Measurements from ENCODE around the gene ITPR3. TPM values are rescaled to one million over a fixed set of nuclear protein-coding genes. Genes with fewer than 3 reads are reported as not detected.

ITPR3 gene
- total and polyA plus RNA-seq, 4 donors, result 36.7 to 89.5 (median 44.4) TPM

DNA sequence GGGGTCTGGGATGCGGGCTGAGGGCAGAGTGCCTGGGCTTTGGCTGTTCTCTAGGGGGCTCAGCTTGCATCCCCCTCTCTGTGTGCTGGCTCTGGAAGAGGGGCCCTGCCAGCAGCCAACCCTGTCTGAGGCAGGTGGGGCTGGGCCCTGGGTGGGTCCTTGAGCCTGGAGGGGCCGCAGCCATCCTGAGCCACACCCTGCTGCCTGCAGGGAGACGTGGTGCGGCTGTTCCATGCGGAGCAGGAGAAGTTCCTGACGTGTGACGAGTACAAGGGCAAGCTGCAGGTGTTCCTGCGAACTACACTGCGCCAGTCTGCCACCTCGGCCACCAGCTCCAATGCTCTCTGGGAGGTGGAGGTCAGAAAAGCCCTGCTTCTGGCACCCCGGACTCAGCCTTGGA, 41.2 kb downstream of the ITPR3 start:
- no peaks in the 10 kb centered on the region for H3K9me3 ChIP-seq (ENCODE audit: control insufficient read depth in 4 of 4, insufficient read depth in 3 of 4, low read length in 3 of 4)
- no peaks in the 10 kb centered on the region for H3K27me3 ChIP-seq (ENCODE audit: control insufficient read depth in 3 of 3, insufficient read depth in 3 of 3, low read length in 2 of 3)
- H3K4me1 ChIP-seq (ENCODE audit: control insufficient read depth in 5 of 5, insufficient read depth in 5 of 5, low read length in 5 of 5), result no peaks in the 10 kb centered on the region
- no peak overlapping the region for H3K4me3 ChIP-seq
- 93 to 96% methylated on average over 11 of the region's 11 CpGs for WGBS, 2 donors
- no peak for DNase-seq
- no peak for ATAC-seq (ENCODE audit: insufficient read depth, low FRiP score)
- peaks cover 0 to 59% (median 11%) of the 10 kb centered on the region in 4 donors for H3K36me3 ChIP-seq (ENCODE audit: control insufficient read depth in 4 of 4, insufficient read depth in 4 of 4, low read length in 4 of 4)
- TF ChIP-seq, protein P1, sequence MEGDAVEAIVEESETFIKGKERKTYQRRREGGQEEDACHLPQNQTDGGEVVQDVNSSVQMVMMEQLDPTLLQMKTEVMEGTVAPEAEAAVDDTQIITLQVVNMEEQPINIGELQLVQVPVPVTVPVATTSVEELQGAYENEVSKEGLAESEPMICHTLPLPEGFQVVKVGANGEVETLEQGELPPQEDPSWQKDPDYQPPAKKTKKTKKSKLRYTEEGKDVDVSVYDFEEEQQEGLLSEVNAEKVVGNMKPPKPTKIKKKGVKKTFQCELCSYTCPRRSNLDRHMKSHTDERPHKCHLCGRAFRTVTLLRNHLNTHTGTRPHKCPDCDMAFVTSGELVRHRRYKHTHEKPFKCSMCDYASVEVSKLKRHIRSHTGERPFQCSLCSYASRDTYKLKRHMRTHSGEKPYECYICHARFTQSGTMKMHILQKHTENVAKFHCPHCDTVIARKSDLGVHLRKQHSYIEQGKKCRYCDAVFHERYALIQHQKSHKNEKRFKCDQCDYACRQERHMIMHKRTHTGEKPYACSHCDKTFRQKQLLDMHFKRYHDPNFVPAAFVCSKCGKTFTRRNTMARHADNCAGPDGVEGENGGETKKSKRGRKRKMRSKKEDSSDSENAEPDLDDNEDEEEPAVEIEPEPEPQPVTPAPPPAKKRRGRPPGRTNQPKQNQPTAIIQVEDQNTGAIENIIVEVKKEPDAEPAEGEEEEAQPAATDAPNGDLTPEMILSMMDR (IDR thresholded peaks at IDR 0.05; ENCODE audit: control extremely low read depth, extremely low read depth), result no peak
- no peak overlapping the region for H3K9ac ChIP-seq (ENCODE audit: insufficient read depth in 1 of 2, low read length in 2 of 2)
- no peak overlapping the region for H3K27ac ChIP-seq (ENCODE audit: low read depth in 1 of 2, low read length in 1 of 2)

DNA sequence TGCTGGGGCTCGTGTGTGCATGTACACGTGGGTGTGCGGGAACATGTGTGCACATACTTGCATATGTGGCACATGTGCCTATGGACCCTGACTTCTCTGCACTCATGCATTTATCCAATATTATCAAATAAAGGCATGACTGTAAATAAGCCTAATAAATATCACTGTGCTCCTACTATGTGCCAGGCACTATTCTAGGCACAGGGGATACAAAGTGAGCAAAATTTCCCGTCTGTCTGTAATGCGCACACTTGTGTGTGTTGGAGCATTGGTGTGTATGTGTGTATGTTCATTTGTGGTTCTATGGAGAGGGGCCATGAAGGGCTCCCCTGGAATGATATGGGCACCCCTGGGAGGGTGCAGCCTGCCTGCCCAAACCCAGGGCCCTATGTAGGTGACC, 41.9 kb downstream of the ITPR3 start:
- Histone ChIP-seq H3K36me3 (ENCODE audit: control insufficient read depth in 4 of 4, insufficient read depth in 4 of 4, low read length in 4 of 4) (peaks cover 0 to 62% (median 13%) of the 10 kb centered on the region in 4 donors), H3K9ac (ENCODE audit: insufficient read depth in 1 of 2, low read length in 2 of 2) (no peak overlapping the region), H3K27me3 (ENCODE audit: control insufficient read depth in 3 of 3, insufficient read depth in 3 of 3, low read length in 2 of 3) (no peaks in the 10 kb centered on the region), H3K9me3 (ENCODE audit: control insufficient read depth in 4 of 4, insufficient read depth in 3 of 4, low read length in 3 of 4) (no peaks in the 10 kb centered on the region), H3K27ac (ENCODE audit: low read depth in 1 of 2, low read length in 1 of 2) (no peak overlapping the region), H3K4me3 (no peak overlapping the region), H3K4me1 (ENCODE audit: control insufficient read depth in 5 of 5, insufficient read depth in 5 of 5, low read length in 5 of 5) (no peaks in the 10 kb centered on the region)
- DNase-seq (no peak), ATAC-seq (ENCODE audit: insufficient read depth, low FRiP score) (no peak)
- TF ChIP-seq, protein P1 (IDR thresholded peaks at IDR 0.05; ENCODE audit: control extremely low read depth, extremely low read depth), result no peak
- WGBS, 2 donors, result 79 to 85% methylated on average over 5 of the region's 5 CpGs

DNA sequence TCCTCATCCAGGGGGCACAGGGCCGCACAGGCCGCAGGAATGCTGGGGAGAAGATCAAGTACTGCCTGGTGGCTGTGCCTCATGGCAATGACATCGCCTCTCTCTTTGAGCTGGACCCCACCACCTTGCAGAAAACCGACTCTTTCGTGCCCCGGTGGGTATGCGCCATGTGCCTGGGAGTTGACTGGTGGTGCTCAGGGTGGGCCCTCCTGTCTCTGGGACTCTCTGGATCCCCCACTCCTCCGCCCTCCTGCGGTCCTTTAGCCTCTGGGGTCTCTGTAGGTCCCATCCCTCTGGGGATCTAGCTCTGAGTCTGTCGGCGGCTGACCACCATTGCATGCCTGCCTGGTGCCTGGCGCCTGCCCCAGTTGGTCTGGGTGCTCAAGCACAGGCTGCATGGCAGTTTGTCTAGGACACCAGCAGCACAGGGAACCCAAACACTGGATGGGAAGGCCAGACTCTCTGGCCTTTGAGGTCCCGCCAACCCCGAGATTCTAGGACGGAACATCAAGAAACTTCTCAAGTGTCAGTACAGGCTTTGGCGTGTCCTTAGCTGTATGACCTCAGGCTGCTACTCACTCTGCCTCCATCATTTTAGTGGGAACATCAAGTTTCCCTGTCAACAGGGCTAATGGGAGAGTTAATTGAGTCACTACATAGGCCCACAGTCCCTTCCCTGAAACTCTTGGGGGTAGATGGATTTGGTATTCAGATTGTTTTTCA, 42.8 kb downstream of the ITPR3 start:
- WGBS, 2 donors, result 94 to 96% methylated on average over 16 of the region's 16 CpGs
- H3K9ac ChIP-seq (ENCODE audit: insufficient read depth in 1 of 2, low read length in 2 of 2), result no peak overlapping the region
- H3K27ac ChIP-seq (ENCODE audit: low read depth in 1 of 2, low read length in 1 of 2), result no peak overlapping the region
- H3K4me3 ChIP-seq, result no peak overlapping the region
- TF ChIP-seq, protein P1 (IDR thresholded peaks at IDR 0.05; ENCODE audit: control extremely low read depth, extremely low read depth), result no peak
- peaks cover 0 to 65% (median 11%) of the 10 kb centered on the region in 4 donors for H3K36me3 ChIP-seq (ENCODE audit: control insufficient read depth in 4 of 4, insufficient read depth in 4 of 4, low read length in 4 of 4)
- H3K9me3 ChIP-seq (ENCODE audit: control insufficient read depth in 4 of 4, insufficient read depth in 3 of 4, low read length in 3 of 4), result no peaks in the 10 kb centered on the region
- H3K27me3 ChIP-seq (ENCODE audit: control insufficient read depth in 3 of 3, insufficient read depth in 3 of 3, low read length in 2 of 3), result no peaks in the 10 kb centered on the region
- DNase-seq, result no peak
- H3K4me1 ChIP-seq (ENCODE audit: control insufficient read depth in 5 of 5, insufficient read depth in 5 of 5, low read length in 5 of 5), result no peaks in the 10 kb centered on the region
- no peak for ATAC-seq (ENCODE audit: insufficient read depth, low FRiP score)
